ENCODE results near the gene P2RX7.

DNA sequence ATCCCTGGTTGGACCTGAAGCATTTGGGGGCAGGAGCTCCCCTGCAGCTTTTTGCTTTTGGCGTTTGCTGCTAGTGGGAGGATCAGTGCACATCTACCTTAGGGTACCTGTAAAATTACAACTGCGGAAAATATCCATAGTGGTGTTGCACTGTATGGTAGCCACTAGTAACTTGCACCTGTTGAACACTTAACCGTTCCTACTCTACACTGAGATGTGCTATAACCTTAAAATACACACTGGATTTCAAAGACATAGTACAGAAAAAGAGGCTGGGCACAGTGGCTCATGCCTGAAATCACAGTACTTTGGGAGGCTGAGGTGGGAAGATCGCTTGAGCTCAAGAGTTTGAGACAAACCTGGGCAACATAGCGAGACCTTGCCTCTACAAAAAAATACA lies 80.2 kb downstream of the P2RX7 start:
- no peak for TF ChIP-seq PPARA (CRISPR knock-in tag; IDR thresholded peaks at IDR 0.05; ENCODE audit: borderline replicate concordance)
- TF ChIP-seq RARB (CRISPR knock-in tag; IDR thresholded peaks at IDR 0.05), result no peak
- TF ChIP-seq, protein P1, sequence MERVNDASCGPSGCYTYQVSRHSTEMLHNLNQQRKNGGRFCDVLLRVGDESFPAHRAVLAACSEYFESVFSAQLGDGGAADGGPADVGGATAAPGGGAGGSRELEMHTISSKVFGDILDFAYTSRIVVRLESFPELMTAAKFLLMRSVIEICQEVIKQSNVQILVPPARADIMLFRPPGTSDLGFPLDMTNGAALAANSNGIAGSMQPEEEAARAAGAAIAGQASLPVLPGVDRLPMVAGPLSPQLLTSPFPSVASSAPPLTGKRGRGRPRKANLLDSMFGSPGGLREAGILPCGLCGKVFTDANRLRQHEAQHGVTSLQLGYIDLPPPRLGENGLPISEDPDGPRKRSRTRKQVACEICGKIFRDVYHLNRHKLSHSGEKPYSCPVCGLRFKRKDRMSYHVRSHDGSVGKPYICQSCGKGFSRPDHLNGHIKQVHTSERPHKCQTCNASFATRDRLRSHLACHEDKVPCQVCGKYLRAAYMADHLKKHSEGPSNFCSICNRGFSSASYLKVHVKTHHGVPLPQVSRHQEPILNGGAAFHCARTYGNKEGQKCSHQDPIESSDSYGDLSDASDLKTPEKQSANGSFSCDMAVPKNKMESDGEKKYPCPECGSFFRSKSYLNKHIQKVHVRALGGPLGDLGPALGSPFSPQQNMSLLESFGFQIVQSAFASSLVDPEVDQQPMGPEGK (CRISPR knock-in tag; IDR thresholded peaks at IDR 0.05; ENCODE audit: borderline replicate concordance), result no peak
- TF ChIP-seq, protein P2, sequence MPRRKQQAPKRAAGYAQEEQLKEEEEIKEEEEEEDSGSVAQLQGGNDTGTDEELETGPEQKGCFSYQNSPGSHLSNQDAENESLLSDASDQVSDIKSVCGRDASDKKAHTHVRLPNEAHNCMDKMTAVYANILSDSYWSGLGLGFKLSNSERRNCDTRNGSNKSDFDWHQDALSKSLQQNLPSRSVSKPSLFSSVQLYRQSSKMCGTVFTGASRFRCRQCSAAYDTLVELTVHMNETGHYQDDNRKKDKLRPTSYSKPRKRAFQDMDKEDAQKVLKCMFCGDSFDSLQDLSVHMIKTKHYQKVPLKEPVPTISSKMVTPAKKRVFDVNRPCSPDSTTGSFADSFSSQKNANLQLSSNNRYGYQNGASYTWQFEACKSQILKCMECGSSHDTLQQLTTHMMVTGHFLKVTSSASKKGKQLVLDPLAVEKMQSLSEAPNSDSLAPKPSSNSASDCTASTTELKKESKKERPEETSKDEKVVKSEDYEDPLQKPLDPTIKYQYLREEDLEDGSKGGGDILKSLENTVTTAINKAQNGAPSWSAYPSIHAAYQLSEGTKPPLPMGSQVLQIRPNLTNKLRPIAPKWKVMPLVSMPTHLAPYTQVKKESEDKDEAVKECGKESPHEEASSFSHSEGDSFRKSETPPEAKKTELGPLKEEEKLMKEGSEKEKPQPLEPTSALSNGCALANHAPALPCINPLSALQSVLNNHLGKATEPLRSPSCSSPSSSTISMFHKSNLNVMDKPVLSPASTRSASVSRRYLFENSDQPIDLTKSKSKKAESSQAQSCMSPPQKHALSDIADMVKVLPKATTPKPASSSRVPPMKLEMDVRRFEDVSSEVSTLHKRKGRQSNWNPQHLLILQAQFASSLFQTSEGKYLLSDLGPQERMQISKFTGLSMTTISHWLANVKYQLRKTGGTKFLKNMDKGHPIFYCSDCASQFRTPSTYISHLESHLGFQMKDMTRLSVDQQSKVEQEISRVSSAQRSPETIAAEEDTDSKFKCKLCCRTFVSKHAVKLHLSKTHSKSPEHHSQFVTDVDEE (CRISPR knock-in tag; IDR thresholded peaks at IDR 0.05), result no peak
- TF ChIP-seq, protein P3, sequence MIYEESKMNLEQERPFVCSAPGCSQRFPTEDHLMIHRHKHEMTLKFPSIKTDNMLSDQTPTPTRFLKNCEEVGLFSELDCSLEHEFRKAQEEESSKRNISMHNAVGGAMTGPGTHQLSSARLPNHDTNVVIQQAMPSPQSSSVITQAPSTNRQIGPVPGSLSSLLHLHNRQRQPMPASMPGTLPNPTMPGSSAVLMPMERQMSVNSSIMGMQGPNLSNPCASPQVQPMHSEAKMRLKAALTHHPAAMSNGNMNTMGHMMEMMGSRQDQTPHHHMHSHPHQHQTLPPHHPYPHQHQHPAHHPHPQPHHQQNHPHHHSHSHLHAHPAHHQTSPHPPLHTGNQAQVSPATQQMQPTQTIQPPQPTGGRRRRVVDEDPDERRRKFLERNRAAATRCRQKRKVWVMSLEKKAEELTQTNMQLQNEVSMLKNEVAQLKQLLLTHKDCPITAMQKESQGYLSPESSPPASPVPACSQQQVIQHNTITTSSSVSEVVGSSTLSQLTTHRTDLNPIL (CRISPR knock-in tag; IDR thresholded peaks at IDR 0.05; ENCODE audit: low read depth), result no peak
- TF ChIP-seq ZFP30 (CRISPR knock-in tag; IDR thresholded peaks at IDR 0.05), result no peak
- TF ChIP-seq OSR1 (CRISPR knock-in tag; IDR thresholded peaks at IDR 0.05), result no peak
- TF ChIP-seq, protein P4, sequence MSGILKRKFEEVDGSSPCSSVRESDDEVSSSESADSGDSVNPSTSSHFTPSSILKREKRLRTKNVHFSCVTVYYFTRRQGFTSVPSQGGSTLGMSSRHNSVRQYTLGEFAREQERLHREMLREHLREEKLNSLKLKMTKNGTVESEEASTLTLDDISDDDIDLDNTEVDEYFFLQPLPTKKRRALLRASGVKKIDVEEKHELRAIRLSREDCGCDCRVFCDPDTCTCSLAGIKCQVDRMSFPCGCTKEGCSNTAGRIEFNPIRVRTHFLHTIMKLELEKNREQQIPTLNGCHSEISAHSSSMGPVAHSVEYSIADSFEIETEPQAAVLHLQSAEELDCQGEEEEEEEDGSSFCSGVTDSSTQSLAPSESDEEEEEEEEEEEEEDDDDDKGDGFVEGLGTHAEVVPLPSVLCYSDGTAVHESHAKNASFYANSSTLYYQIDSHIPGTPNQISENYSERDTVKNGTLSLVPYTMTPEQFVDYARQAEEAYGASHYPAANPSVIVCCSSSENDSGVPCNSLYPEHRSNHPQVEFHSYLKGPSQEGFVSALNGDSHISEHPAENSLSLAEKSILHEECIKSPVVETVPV (CRISPR knock-in tag; IDR thresholded peaks at IDR 0.05), result no peak
- no peak for TF ChIP-seq TCF4 (CRISPR knock-in tag; IDR thresholded peaks at IDR 0.05; ENCODE audit: borderline replicate concordance)
- no peak for TF ChIP-seq ZNF70 (CRISPR knock-in tag; IDR thresholded peaks at IDR 0.05)
- TF ChIP-seq ARNTL (CRISPR knock-in tag; IDR thresholded peaks at IDR 0.05; ENCODE audit: borderline replicate concordance, low read depth), result no peak
- no peak for TF ChIP-seq ZNF8 (CRISPR knock-in tag; IDR thresholded peaks at IDR 0.05)

All from SK-N-SH treated with all-trans-retinoic acid at 6 μM for 48 hours (cell line).